Stimulated activated CD4-positive, alpha-beta T cell treated with anti-CD3 and anti-CD28 coated beads, Interleukin-15, amount 100 ng/mL, for 48 hours (primary cell): ENCODE data around the gene ZNF821.
"Not testable (repeated sequence)": the region's sequence is repeated elsewhere in the genome, so short reads cannot be mapped to it uniquely, and the experiment has no call there.

Source experiments
- DNase-seq, 2 donors: peaks; one replicate each; pipeline ENCODE4 v3.0.0-alpha.2; 2020; ENCODE audit warnings: low read depth in 2 of 2

Gene ZNF821

GRCh38 chr16:71902656-71903365 lies 18.8 kb upstream of the ZNF821 start:
- DNase-seq = no peak

- DNase-seq = no peak
These were observed 15.2 kb upstream of the ZNF821 start for GRCh38 chr16:71899171-71899570.

GRCh38 chr16:71896764-71897368 lies 12.9 kb upstream of the ZNF821 start:
- DNase-seq = no peak

- peak in 1 of 2 donors; percentile 11 for DNase-seq
These were observed 11.8 kb upstream of the ZNF821 start for GRCh38 chr16:71895679-71896365.

- peak; percentile 97 to 98 for DNase-seq
These were observed 11.1 kb upstream of the ZNF821 start, which contains the start of gene IST1 for GRCh38 chr16:71894921-71895678. IST1 (plus strand) TSS chr16:71895531; CDS start chr16:71915641, 20,110 bp downstream.

GRCh38 chr16:71894229-71894920 lies 10.4 kb upstream of the ZNF821 start:
- peak; percentile 8 to 9 for DNase-seq

GRCh38 chr16:71893888-71894228 lies 9.9 kb upstream of the ZNF821 start:
- no peak for DNase-seq

- DNase-seq = no peak
These were observed 5.2 kb upstream of the ZNF821 start for GRCh38 chr16:71889147-71889546.

- no peak for DNase-seq
These were observed 1.3 kb upstream of the ZNF821 start for GRCh38 chr16:71885261-71885650.

- DNase-seq = peak in 1 of 2 donors; percentile 43
These were observed 674 bp downstream of the ZNF821 start for GRCh38 chr16:71883168-71883848.

- peak in 1 of 2 donors; percentile 73 for DNase-seq
These were observed 1.3 kb downstream of the ZNF821 start for GRCh38 chr16:71882505-71883167.

GRCh38 chr16:71880176-71880575 lies 3.8 kb downstream of the ZNF821 start:
- no peak for DNase-seq

- no peak for DNase-seq
These were observed 5.1 kb downstream of the ZNF821 start for GRCh38 chr16:71878911-71879310.

- no peak for DNase-seq
These were observed 10.8 kb downstream of the ZNF821 start for GRCh38 chr16:71873199-71873598.

- DNase-seq = no peak
These were observed 13.2 kb downstream of the ZNF821 start for GRCh38 chr16:71870818-71871217.

- DNase-seq = no peak
These were observed 14.9 kb downstream of the ZNF821 start for GRCh38 chr16:71869089-71869488.

- no peak for DNase-seq
These were observed 16.0 kb downstream of the ZNF821 start for GRCh38 chr16:71867939-71868338.

GRCh38 chr16:71867175-71867574 lies 16.8 kb downstream of the ZNF821 start:
- not testable (repeated sequence) for DNase-seq

- DNase-seq = no peak
These were observed 18.7 kb downstream of the ZNF821 start for GRCh38 chr16:71865173-71865863.

GRCh38 chr16:71863995-71864394 lies 20.0 kb downstream of the ZNF821 start:
- DNase-seq = no peak
